ENCODE results near the gene KRTAP16-1.

DNA sequence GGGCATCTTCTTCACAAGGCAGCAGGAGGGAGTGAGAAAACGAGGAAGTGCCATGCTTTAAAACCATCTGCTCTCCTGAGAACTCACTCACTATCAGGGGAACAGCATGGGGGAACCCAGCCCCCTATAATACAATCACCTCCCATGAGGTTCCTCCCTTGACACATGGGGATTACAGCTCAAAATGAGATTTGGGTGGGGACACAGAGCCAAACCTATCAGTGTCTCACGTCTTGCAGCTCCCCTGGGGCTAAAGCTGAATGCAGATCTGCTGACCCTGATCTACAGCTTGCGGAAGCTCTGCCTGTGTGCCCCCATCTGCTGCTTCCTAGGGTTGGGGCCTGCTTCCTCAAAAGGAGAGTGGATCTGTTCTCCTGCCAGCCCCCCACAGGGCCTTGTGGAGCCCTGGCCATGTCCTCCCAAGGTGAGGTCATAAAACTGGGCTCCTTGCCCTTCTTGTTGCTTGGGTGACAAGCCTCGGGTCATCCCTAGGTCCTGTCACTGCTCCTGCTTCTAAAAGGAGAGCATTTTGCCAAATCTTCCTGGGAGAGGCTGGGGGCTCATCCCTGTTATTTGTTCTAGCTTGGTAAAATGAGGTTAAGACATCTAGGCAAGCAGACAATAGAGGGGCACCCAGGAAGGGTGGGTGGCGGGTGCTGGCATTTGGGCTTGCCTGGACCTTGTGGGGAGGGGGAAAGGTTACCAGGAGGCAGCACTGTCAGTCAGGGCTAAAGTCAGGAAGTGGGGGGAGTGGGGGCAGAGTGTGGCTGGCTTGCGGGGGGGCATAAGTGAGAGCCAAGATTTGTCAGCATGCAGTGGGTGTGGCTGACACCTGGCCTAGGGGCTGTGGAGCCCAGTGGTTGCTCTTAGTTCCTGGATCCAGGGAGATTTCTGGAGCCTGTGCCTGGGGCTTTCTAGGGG lies 25.5 kb upstream of the KRTAP16-1 start:
- TF ChIP-seq, protein P1, sequence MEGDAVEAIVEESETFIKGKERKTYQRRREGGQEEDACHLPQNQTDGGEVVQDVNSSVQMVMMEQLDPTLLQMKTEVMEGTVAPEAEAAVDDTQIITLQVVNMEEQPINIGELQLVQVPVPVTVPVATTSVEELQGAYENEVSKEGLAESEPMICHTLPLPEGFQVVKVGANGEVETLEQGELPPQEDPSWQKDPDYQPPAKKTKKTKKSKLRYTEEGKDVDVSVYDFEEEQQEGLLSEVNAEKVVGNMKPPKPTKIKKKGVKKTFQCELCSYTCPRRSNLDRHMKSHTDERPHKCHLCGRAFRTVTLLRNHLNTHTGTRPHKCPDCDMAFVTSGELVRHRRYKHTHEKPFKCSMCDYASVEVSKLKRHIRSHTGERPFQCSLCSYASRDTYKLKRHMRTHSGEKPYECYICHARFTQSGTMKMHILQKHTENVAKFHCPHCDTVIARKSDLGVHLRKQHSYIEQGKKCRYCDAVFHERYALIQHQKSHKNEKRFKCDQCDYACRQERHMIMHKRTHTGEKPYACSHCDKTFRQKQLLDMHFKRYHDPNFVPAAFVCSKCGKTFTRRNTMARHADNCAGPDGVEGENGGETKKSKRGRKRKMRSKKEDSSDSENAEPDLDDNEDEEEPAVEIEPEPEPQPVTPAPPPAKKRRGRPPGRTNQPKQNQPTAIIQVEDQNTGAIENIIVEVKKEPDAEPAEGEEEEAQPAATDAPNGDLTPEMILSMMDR (IDR thresholded peaks at IDR 0.05; ENCODE audit: low read depth, low read length): no peak
- no peak for TF ChIP-seq POLR2A (IDR thresholded peaks at IDR 0.05; ENCODE audit: extremely low read depth, insufficient read length)

Measured in NB4 (cell line).